Erythroblast (primary cell): ENCODE data around the gene E2F1.
A peak's percentile ranks its signal among the peaks of the same experiment; 100 is the strongest.

Experiments
- DNase-seq, 2 experiments: peaks; one replicate each; lab custom pipeline; 2025; lab: John Stamatoyannopoulos, UW
- GATA1 ChIP-seq: IDR thresholded peaks from 2 replicates; pipeline ENCODE4 v1.6.1; 2011; ENCODE audit warnings: low read depth, mild to moderate bottlenecking, control low read depth, low read length, moderate library complexity
- POLR2A ChIP-seq: IDR thresholded peaks from 2 replicates; pipeline ENCODE4 v1.6.1; 2011; ENCODE audit warnings: mild to moderate bottlenecking, low read length

Gene E2F1

GRCh38 chr20:33667676-33668465 is 18.3 kb downstream of the E2F1 start:
- TF ChIP-seq GATA1 (no peak), POLR2A (no peak)
- DNase-seq, result peak; percentile 80 to 86

GRCh38 chr20:33667245-33667675 is 18.9 kb downstream of the E2F1 start:
- DNase-seq, result peak; percentile 65 to 67
- TF ChIP-seq POLR2A (no peak), GATA1 (no peak)

GRCh38 chr20:33666293-33667244 is 19.6 kb downstream of the E2F1 start, which contains the start of gene ACTL10:
Gene ACTL10, plus strand, starts transcription at chr20:33666943. Its CDS starts 555 bp downstream, at chr20:33667498.
- TF ChIP-seq POLR2A, result peak; percentile 51
- TF ChIP-seq GATA1, result no peak
- DNase-seq, result peak; percentile 96 to 97

- no peak for DNase-seq
- TF ChIP-seq GATA1 (no peak), POLR2A (no peak)
Observed at GRCh38 chr20:33664762-33665144, 21.4 kb downstream of the E2F1 start.

- DNase-seq, result no peak
- TF ChIP-seq GATA1, result no peak
- no peak for TF ChIP-seq POLR2A
Observed at GRCh38 chr20:33664085-33664761, 22.0 kb downstream of the E2F1 start.

GRCh38 chr20:33663161-33664084 is 22.8 kb downstream of the E2F1 start:
- DNase-seq, result peak; percentile 88 to 91
- no peak for TF ChIP-seq GATA1
- peak; percentile 71 for TF ChIP-seq POLR2A

GRCh38 chr20:33662172-33662571 is 24.0 kb downstream of the E2F1 start, which contains the start of gene C20orf144:
Gene C20orf144, plus strand, starts transcription at chr20:33662327. Its CDS starts 19 bp downstream, at chr20:33662346.
- TF ChIP-seq GATA1, result no peak
- no peak for TF ChIP-seq POLR2A
- no peak for DNase-seq

GRCh38 chr20:33660685-33661058 is 25.5 kb downstream of the E2F1 start:
- DNase-seq, result no peak
- no peak for TF ChIP-seq GATA1
- TF ChIP-seq POLR2A, result no peak

- DNase-seq, result no peak
- no peak for TF ChIP-seq POLR2A
- no peak for TF ChIP-seq GATA1
Observed at GRCh38 chr20:33660035-33660684, 26.0 kb downstream of the E2F1 start.

- DNase-seq, result no peak
- TF ChIP-seq GATA1 (no peak), POLR2A (no peak)
Observed at GRCh38 chr20:33659341-33660034, 26.7 kb downstream of the E2F1 start.

- DNase-seq, result no peak
Observed at GRCh38 chr20:33658929-33659328, 27.3 kb downstream of the E2F1 start.

More at GRCh38 chr20:33658929-33659328, 27.3 kb downstream of the E2F1 start:
- TF ChIP-seq POLR2A (no peak), GATA1 (no peak)
